ENCODE data around the gene METTL9. TPM values are rescaled to one million over a fixed set of nuclear protein-coding genes. Genes with fewer than 3 reads are reported as not detected.
"Not testable (repeated sequence)": the region's sequence is repeated elsewhere in the genome, so short reads cannot be mapped to it uniquely, and the experiment has no call there.

The METTL9 gene
- total RNA-seq (2014; rRNA removed; shearing (Covaris generic); ENCODE audit: low replicate concordance), result 238 and 278 TPM in 2 replicates

GRCh38 chr16:21599122-21600030 is at the start of gene METTL9:
Gene METTL9, plus strand, starts transcription at chr16:21599577. Its CDS starts 157 bp downstream, at chr16:21599734.
- in situ Hi-C loops (cut with HindIII; ENCODE audit: low pct_unique_long_range_greater_than_20kb, low sequenced_read_pairs), result no loop called here
- peak; percentile 98 for DNase-seq (ENCODE audit: low read depth)

GRCh38 chr16:21549975-21550374 is 49.4 kb upstream of the METTL9 start:
- DNase-seq (ENCODE audit: low read depth); in situ Hi-C loops (cut with HindIII; ENCODE audit: low pct_unique_long_range_greater_than_20kb, low sequenced_read_pairs): not testable (repeated sequence)

DNA sequence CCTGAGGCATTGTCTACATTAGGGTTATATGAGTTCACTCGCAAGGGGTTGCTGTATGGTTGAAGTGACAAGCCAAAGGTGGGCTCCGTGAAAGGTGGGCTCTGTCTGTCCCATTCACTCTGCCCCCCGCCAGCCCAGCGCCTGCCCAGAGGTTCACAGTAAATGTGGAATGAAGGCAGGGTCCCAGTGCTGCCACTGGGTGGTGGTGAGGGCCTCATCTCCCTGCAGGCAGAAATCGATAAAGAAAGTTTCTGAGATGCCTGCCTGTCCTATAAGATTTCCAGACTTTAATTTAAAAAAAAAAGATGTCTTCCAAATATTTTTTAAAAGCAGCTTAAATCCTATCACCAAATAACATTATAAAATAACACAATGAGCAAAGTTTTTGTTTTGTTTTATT is 48.9 kb upstream of the METTL9 start:
- DNase-seq (ENCODE audit: low read depth); in situ Hi-C loops (cut with HindIII; ENCODE audit: low pct_unique_long_range_greater_than_20kb, low sequenced_read_pairs): not testable (repeated sequence)

DNA sequence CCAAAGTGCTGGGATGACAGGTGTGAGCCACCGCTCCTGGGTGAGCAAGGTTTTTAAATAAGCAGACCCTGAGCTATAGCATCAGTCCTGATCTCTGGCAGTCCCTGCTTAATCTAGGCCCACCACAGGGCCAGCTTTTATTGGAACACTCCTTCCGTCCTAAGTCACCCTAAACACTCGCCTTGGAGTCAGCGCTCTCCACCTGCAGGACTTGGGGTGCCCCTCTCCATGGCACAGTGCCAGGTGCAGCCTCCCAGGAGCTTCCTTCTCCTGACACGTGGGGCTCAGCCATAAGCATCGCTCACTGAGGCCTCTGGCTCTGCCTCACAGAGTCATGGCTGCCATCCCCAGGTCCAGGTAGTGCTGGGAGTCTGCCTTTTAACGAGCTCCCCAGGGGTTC is 48.3 kb upstream of the METTL9 start:
- in situ Hi-C loops (cut with HindIII; ENCODE audit: low pct_unique_long_range_greater_than_20kb, low sequenced_read_pairs), result not testable (repeated sequence)

DNA sequence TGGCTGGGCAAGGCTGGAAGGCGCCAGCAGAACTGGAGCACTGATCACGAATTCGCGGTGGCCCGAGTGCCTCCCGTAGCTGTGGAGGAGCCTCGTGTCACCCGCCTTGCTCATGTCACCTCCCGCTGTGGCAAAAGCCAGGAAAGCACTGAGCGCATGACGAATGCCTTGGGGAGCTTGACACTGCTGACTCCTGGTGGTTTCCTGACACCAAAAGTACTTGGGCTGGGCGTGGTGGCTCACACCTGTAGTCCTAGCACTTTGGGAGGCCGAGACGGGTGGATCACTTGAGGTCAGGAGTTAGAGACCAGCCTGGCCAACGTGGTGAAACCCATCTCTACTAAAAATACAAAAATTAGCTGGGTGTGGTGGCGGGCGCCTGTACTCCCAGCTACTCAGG is 47.8 kb upstream of the METTL9 start:
- in situ Hi-C loops (cut with HindIII; ENCODE audit: low pct_unique_long_range_greater_than_20kb, low sequenced_read_pairs), result not testable (repeated sequence)

More for the DNA sequence above, 48.3 kb upstream of the METTL9 start:
- not testable (repeated sequence) for DNase-seq (ENCODE audit: low read depth)

GRCh38 chr16:21553481-21554296 is 45.7 kb upstream of the METTL9 start:
- in situ Hi-C loops (cut with HindIII; ENCODE audit: low pct_unique_long_range_greater_than_20kb, low sequenced_read_pairs); DNase-seq (ENCODE audit: low read depth): not testable (repeated sequence)

More for the DNA sequence above, 47.8 kb upstream of the METTL9 start:
- DNase-seq (ENCODE audit: low read depth), result not testable (repeated sequence)

DNA sequence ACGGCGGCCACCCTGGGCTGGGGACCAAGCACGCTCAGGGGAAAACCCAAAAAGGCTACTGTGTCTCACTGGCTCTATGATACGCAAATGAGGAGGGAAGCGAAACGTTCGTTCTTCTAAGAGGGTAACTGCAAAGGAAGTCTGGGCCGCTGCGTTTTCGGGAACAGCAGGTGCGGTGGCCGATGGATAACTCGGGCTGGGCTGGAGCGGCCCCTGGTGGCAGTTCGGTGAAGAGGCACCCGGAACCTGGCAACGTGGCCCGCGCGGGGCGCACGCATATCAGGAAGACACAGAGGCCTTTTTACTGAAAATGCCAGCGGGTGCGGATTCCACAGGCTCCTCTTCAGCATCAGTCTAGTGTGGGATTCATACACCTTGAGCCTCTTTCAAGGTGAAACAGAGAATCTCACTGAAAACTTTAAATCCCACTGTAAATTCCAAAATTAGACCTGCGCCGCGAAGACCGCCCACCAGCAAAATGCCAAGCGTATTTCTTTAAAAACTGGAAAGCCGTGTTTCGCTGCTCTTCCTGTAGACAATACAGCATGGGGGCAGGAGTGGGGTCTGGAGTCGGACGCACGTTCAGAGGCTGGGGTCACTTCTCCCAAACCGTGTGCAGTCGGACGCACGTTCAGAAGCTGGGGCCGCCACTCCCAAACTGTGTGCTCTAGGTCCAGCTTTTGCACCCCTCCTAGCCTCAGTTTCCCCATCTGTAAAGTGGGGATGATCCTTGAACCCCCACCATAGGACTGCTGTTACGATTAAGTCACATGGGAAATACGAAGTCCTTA is 44.4 kb upstream of the METTL9 start:
- in situ Hi-C loops (cut with HindIII; ENCODE audit: low pct_unique_long_range_greater_than_20kb, low sequenced_read_pairs), result no loop called here
- DNase-seq (ENCODE audit: low read depth), result peak; percentile 81

DNA sequence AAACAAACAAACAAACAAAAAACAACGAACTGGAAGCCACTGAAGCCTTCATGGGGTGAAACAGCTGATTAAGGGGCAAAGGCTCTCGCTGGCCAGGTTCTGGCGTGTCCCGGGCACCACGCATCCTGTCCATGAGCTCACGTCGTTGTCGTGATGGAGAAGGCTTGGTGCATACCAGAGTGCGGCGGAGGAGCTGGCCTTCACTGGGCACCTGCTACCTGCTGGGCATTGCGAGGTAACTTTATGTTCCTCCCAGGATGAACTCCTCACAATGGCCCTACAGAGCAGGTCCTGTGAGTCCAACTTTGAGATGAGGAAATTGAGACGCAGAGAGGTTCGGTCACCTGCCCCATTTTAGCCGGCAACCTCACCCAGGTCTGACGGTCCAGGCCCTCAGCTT is 43.8 kb upstream of the METTL9 start:
- DNase-seq (ENCODE audit: low read depth); in situ Hi-C loops (cut with HindIII; ENCODE audit: low pct_unique_long_range_greater_than_20kb, low sequenced_read_pairs): not testable (repeated sequence)

- DNase-seq (ENCODE audit: low read depth); in situ Hi-C loops (cut with HindIII; ENCODE audit: low pct_unique_long_range_greater_than_20kb, low sequenced_read_pairs): not testable (repeated sequence)
These were observed 43.3 kb upstream of the METTL9 start for GRCh38 chr16:21556026-21556595.

DNA sequence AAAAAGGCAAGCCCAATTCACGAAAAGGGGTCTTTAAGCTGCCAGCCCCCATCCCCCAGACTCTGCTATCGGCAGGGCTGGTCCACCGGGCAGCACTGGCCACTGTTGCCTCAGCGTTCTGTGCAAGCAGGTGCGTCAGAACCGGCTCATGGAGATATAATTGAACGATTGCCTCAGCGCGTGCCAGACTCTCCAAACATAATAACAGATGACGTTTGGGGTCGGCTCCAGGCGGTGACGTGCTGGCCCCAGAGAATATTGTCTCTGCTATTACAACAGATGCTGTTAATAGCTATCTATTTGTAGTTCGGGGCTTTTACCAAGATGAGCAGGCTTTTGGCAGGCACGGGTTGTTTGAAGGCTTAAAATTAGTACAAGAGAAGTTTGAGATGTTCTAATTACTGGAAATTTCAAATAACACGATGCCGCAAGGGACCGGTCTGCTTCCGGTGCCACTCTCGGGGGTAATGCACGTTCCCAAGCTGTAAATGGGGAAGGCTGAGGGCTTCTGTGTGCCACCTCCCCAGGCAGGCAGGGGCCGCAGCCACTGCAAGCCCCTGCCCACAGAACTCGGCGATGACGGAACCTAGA is 42.6 kb upstream of the METTL9 start:
- DNase-seq (ENCODE audit: low read depth); in situ Hi-C loops (cut with HindIII; ENCODE audit: low pct_unique_long_range_greater_than_20kb, low sequenced_read_pairs): not testable (repeated sequence)

GRCh38 chr16:21560462-21560861 is 38.9 kb upstream of the METTL9 start:
- DNase-seq (ENCODE audit: low read depth), result no peak
- in situ Hi-C loops (cut with HindIII; ENCODE audit: low pct_unique_long_range_greater_than_20kb, low sequenced_read_pairs), result no loop called here

GRCh38 chr16:21563676-21564075 is 35.7 kb upstream of the METTL9 start:
- no peak for DNase-seq (ENCODE audit: low read depth)
- in situ Hi-C loops (cut with HindIII; ENCODE audit: low pct_unique_long_range_greater_than_20kb, low sequenced_read_pairs), result no loop called here

DNA sequence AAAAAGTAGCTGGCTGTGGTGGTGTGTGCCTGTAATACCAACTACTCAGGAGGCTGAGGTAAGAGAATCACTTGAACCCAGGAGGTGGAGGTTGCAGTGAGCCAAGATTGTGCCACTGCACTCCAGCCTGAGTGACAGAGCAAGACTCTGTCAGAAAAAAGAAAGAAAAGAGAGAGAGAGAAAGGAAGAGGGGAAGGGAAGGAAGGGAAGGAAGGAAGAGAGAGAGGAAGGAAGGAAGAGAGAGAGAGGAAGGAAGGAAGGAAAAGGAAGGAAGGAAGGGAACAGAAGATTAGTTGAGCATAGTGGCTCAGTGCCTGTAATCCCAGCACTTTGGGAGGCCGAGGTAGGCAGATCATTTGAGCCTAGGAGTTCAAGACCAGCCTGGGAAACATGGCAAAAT is 35.0 kb upstream of the METTL9 start:
- in situ Hi-C loops (cut with HindIII; ENCODE audit: low pct_unique_long_range_greater_than_20kb, low sequenced_read_pairs); DNase-seq (ENCODE audit: low read depth): not testable (repeated sequence)

- in situ Hi-C loops (cut with HindIII; ENCODE audit: low pct_unique_long_range_greater_than_20kb, low sequenced_read_pairs), result no loop called here
- DNase-seq (ENCODE audit: low read depth), result no peak
These were observed 33.9 kb upstream of the METTL9 start for GRCh38 chr16:21565507-21565860.

DNA sequence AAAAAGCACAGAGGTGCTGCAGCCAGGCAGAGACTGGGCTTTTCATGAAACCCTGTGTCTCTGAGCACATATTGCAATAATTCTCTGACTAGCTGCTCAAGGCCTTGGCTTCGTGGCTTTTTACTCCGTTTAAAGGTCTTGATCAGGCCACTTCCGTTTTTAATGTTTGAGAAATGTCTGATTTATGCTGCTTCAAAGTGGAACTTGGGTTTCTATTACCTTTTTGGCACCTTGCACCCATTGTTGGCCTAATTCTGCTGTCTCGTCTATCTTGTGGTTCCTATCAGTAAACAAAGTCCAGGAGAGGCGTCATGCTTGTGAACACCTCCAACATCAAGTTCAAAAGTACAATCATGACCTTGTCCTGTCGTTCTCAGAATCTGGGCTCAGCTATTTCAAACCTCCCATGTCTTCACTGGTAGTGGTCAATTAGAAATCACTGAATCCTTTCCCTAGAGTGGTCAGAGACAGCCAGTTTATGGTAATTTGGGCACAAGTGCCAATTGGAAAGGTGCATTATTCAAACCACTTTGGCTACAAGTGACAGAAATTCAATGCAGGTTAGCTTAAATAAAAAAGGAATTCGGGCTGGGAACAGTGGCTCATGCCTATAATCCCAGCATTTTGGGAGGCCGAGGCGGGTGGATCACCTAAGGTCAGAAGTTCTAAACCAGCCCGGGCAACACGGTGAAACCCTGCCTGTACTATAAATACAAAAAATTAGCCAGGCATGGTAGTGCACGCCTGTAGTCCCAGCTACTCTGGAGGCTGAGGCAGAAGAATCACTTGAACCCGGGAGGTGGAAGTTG is 33.3 kb upstream of the METTL9 start:
- no peak for DNase-seq (ENCODE audit: low read depth)
- in situ Hi-C loops (cut with HindIII; ENCODE audit: low pct_unique_long_range_greater_than_20kb, low sequenced_read_pairs), result no loop called here

DNA sequence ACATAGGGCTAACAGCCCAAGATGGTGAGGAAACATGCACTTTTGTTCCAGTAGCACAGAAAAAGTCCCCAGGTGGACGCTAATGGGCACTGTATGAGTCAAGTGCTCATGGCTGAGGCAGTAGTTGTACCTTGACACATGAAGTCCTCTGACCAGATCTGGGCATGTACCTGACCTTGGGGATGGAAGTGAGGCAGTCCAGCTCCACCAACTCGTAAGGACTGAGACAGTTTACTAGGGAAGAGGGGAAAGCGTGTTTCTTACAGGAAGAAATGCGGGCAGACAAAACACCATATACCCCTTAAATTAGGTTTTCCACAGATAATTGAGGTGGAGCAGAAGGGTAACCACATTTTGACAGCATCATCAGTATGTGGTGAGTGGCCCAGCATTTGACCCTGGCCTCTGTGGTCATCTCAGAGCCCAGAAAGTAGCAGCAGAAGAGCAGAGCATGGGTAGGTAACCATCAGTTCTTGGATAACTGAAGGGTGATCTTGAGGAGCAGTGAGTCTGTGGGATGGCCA is 32.4 kb upstream of the METTL9 start:
- in situ Hi-C loops (cut with HindIII; ENCODE audit: low pct_unique_long_range_greater_than_20kb, low sequenced_read_pairs), result no loop called here
- DNase-seq (ENCODE audit: low read depth), result no peak

DNA sequence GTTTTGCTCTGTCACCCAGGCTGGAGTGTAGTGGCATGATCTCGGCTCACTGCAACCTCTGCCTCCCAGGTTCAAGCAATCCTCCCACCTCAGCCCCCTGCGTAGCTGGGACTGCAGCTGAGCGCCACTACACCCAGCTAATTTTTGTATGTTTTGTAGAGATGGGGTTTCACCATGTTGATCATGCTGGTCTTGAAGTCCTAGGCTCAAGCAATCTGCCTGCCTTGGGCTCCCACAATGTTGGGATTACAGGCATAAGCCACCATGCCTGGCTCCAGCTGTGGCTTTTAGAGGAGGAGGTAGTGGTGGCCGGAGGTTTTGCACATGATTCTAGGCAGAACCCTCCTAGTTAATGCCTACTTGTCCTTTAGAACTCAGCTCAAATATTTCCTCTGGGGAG is 31.9 kb upstream of the METTL9 start:
- DNase-seq (ENCODE audit: low read depth); in situ Hi-C loops (cut with HindIII; ENCODE audit: low pct_unique_long_range_greater_than_20kb, low sequenced_read_pairs): not testable (repeated sequence)

Data from Caki2 (cell line).